Esophagus muscularis mucosa (tissue), 4 donors: Measurements from ENCODE around the gene SNAP29.

Experiments used
- CTCF ChIP-seq, 3 experiments: fragments of 200-600 bp in 2 of 3; fragments of 450-650 bp in 1 of 3; sonication (generic) in 2 of 3; IDR thresholded peaks; one replicate each; pipeline ENCODE4 v1.5.1; 2017 to 2019; ENCODE audit warnings: antibody characterized with exemption in 3 of 3, mild to moderate bottlenecking in 2 of 3, moderate library complexity in 1 of 3
- EP300 ChIP-seq: sonication (generic); formaldehyde crosslinking; IDR thresholded peaks from one replicate; pipeline ENCODE4 v1.6.1; 2017; ENCODE audit warnings: antibody characterized with exemption
- POLR2A ChIP-seq: fragments of 450-650 bp; IDR thresholded peaks from one replicate; pipeline ENCODE4 v1.6.1; 2017; ENCODE audit warnings: antibody characterized with exemption, moderate library complexity, mild to moderate bottlenecking, low read depth

DNA sequence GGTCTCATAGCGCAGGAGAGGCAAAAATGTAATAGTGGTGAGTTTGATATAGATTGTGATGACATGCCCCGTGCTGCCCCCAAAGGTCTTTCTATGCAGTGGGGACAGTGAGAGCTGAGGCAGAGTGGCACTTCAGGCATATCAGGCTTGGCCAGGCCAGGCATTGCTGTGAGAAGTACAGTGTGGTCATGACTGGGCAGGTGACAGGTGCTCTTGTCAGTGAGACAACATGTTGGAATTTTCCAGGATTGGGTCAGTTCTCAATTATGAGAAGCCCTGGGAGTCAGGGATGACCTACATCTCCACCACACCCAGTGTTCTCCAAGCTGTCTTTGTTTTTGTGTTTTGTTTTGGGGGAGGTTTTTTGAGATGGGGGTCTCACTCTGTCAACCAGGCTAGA lies 3.7 kb downstream of the SNAP29 start:
- TF ChIP-seq CTCF (IDR thresholded peaks at IDR 0.05) (no peak), POLR2A (no peak), EP300 (no peak)
